ENCODE results near the gene TXNRD1.

GRCh38 chr12:104386461-104386860 is 170.9 kb downstream of the TXNRD1 start:
- TF ChIP-seq CTCF (IDR thresholded peaks at IDR 0.05): no peak
- no peak for TF ChIP-seq POLR2A (IDR thresholded peaks at IDR 0.05)

Data from uterus (tissue), 2 donors.